ENCODE results near the gene TBCEL.
"Not testable (repeated sequence)": the region's sequence is repeated elsewhere in the genome, so short reads cannot be mapped to it uniquely, and the experiment has no call there.

The TBCEL gene, protein sequence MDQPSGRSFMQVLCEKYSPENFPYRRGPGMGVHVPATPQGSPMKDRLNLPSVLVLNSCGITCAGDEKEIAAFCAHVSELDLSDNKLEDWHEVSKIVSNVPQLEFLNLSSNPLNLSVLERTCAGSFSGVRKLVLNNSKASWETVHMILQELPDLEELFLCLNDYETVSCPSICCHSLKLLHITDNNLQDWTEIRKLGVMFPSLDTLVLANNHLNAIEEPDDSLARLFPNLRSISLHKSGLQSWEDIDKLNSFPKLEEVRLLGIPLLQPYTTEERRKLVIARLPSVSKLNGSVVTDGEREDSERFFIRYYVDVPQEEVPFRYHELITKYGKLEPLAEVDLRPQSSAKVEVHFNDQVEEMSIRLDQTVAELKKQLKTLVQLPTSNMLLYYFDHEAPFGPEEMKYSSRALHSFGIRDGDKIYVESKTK

DNA sequence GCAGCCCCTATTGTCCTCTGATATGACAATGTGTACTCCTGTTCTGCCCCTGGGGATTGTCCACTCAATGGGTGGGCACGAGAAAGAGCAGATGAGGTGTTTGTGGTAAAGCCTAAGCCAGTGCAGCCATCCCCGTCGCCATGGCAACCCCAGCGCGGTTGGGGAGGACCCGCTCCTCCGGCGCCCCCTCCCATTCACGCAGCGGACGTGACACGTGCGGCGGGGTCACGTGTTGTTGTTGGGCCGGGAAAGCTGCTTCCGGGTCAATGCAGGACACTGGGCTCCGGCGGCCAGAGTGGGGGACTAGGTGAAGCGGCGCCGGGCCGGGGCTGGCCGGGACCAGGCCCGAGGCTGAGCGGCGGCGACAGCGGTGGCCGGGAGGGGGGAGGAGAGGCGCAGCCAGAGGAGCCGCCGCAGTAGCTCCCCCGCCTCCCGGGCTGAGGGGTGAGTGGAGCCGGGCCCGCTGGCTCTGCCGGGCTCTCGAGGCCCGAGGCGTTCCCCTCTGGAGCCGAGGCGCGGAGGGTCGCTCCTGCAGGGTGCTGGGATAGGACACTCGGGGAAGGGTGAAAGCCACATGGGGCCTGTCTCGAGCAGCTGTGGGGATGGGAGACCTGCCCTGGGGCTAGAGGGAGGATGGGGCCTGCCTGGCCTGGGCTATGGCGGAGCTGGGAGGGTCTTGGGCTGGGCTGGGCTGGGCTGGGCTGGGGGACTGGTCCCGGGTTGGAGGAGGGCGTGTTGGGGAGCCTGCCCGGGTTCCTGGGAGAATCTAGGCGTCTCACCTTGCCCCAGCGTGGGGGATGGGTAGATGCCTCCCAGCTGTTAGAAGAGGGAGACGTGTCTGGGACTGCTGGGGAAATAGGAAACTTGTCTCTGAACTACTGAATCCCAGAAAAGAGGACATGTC, at the start of gene TBCEL:
TSS of gene TBCEL (plus strand) at position 255 of the 904 bp plus-strand sequence. CDS start 21,589 bp downstream, outside the sequence.
- DNase-seq (ENCODE audit: low spot score) (peak; percentile 91), FAIRE-seq (no peak)

DNA sequence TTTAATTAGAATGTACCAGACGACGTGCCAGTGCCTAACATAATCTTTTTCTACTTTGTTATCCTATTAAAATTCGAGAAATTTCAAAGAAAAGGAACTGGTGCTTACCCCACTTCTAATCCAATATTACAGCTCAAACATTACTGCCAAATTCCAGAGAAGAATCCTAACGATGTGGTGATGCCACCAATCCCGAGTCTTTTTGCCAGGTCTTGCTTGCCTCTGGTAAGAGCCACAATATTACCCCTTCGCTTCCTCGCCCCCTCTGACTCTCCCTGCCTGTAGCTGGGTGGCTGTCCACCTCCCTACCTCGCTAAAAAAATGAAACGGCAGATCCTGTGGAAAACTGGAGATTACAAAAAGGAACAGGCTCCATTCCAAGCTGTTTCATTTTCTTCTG, 49.4 kb upstream of the TBCEL start:
- DNase-seq (ENCODE audit: low spot score) = no peak
- no peak for FAIRE-seq

DNA sequence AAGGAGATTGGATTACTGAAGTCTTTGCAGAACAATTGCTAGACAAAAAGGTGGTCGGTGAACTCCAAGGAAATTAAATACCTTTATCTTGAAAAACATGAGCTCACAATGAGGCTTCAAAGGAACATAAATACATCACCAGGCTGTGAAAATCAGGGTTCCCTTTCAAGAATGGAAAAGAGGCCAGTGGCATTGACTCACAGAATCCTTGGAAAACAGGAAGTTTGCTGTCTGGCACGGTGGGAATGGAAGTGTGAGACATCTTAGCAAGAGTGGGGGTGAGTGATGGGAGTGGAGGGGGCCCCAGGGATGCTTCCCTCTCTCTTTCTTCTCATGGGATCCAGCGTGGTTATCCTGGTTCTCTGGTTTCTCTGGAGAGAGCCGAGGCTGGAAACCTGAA, 48.9 kb upstream of the TBCEL start:
- DNase-seq (ENCODE audit: low spot score) (no peak), FAIRE-seq (no peak)

DNA sequence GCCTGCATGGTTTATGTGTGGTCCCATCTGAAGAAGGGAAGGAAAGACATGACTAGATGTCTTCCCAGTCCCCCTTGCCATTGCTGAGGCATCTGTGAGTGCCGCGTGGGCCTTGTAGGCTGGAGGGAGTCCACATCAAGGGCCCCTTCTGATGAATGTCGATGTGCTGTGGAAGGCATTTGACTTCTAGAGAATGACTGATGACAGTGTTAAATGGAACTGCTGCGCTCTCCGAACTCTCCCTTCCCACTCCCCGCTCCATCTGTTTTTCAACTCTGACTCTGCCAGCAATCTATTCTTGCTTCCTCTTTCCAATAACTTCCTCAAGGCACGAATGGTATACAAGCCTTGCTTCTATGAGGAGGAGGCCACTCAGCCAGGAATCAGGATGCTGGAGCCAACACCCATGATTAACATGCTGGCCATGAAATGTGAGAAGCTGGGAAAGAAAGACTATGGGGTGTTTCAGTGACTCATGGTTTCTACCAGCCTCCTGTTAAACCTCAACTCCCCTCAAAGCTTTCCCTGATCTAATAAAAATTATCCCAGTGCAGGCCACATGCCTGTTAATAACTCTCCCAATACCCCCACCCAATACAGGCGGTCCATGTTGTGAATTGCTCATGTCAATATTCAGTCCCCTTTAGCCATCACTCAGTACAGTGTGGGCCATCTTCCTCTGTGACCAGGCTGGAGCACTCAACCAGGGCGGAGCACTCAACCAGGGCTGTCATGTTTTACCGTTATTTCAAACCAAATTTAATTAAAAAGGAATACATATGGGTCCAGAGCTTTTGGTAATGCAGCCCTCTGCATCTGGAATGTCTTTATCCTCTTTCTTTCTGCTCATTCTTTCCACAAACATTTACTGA, 46.4 kb upstream of the TBCEL start:
- FAIRE-seq = no peak
- no peak for DNase-seq (ENCODE audit: low spot score)

DNA sequence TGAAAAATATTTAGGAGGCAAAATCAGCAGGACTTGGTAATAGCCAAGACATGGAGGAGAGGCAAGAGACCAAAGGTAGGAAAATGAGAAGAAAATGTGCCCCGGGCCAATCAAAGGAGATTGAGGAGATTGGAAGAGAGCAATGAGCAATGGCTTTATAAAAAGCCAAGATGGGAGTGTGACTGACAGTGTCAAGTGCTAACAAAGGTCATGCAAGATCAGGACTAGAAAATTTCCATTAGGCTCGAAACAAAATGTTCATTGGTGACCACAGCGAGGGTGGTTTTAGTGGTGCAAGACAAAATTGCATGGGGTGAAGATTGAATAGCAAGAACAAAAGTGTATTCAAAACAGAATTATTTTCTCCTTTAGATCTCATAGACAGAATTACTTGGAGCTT, 45.2 kb upstream of the TBCEL start:
- FAIRE-seq (no peak), DNase-seq (ENCODE audit: low spot score) (no peak)

DNA sequence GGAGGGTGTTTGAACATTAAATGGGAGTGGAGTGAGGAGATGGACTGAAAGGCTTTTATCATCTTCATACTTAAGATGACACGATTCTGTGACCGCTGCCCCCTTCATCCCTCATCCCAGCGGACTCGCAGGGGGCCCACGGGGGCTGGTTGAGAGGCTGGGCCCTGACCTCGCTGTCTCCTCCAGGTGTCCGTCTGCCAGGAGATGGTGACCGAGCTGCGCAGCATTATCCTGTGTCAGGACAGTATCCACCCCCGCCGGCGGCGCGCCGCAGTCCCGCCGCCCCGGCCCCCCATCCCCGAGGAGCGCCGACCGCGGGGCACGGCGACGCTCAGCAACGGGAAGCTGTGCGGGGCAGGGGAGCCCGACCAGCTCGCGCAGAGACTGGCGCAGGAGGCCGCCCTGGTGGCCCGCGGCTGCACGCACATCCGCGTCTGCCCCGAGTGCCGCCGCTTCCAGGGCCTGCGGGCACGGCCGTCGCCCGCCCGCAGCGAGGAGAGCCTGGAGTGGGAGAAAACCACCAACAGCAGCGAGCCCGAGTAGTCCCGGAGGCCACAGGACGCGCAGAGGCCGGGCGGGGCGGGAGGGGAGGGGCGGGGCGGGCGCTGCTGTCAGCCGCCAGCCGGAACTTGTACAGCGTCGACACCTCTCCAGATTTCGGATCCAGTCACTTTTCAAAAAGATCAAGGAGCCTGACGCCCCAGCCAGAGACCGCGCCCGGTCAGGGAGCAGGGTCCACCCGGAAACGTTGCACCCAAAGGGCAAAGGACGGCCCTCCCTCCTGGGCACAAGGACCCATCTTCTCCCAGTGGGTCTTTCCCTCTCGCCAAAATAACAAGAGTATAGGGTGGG, 38.0 kb upstream of the TBCEL start:
- DNase-seq (ENCODE audit: low spot score) = peak; percentile 68
- no peak for FAIRE-seq

DNA sequence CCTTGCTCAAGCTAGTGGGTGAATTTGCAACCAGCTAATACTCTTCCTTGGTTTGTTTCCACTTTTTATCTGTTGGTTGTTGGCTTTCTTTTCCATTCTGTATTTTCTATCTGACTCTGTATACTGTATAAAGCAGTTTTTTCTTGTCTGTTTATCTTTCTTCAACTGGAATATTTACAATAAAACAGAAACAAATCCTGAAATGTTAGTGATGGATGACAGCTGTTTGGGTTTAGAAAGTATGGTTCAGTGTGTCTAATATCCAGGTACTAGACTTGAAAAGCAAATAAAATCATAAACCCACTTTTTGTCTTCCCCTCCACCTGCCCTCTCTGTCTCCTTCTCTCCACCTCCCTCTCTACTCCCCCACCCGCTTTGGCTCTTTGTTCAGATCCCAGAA, 35.3 kb upstream of the TBCEL start:
- DNase-seq (ENCODE audit: low spot score) = no peak
- no peak for FAIRE-seq

DNA sequence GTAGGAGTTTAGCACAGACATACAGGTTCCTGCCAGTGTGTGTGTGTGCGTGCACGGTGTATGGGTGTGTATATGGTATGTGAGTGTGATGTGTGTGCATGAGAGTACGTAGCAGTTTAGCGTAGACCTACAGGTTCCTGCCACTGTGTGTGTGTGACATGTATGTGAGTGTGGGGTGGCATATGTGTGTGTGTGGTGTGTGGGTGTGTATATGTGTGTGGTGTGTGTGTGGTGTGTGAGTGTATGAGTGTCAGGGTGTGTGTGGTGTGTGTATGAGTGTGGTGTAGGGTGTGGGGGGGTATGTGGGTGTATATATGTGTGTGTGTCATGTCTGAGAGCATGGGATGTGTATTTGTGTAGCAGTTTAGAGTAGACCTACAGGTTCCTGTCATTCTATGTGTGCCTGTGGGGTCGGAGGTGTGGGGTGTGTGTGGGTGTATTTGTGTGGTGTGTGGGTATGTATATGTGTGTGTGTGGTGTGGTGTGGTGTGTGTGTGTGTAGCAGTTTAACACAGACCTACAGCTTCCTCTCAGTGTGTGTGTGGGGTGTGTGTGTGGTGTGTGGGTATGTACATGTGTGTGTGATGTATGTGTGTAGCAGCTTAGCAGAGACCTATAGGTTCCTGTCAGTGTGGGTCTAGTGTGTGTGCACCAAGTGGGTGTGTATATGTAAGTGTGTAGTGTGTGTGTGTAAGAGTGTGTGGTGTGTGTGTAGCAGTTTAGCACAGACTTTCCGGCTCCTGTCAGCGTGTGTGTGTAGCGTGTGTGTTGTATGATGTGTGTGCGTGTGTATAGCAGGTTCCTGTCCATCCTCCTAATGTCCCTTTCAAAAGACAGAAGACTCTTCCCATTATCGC, 31.8 kb upstream of the TBCEL start:
- no peak for DNase-seq (ENCODE audit: low spot score)
- peak; percentile 55 for FAIRE-seq

DNA sequence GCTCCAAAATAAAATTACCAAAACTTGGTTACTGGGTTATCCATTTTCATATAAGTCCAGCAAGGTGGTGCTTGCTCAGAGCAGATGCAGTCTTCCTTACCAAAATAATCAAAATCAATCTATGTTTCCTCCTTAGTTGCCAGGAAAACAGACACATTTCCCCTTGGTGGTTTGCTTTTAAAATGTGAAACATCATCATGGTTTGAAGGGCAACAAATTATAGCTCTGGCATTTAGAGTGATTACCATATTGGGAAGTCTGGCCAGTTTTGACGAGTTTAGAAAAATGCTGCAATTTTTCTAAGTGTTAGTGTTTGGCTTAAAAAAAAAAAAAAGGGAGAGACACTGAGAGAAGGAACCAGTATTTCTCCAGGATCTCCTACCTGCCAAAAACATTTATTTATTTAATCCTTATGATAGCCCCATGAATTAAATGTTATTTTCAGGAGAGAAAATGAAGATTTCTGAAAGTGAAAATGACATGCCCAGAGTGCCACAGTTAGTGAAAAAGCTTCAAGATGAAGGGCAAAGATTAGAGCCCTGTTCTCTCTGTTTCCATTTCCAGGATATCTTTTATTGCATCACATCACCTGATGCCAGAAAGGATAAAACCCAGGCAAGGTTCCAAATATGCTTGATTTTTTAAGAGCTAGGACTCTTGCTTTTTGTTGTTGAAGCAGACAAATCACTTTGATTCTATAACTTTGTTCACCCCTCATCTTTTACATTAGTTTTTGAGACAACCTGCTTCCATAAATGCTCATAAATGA, 29.6 kb upstream of the TBCEL start:
- DNase-seq (ENCODE audit: low spot score) (no peak), FAIRE-seq (no peak)

DNA sequence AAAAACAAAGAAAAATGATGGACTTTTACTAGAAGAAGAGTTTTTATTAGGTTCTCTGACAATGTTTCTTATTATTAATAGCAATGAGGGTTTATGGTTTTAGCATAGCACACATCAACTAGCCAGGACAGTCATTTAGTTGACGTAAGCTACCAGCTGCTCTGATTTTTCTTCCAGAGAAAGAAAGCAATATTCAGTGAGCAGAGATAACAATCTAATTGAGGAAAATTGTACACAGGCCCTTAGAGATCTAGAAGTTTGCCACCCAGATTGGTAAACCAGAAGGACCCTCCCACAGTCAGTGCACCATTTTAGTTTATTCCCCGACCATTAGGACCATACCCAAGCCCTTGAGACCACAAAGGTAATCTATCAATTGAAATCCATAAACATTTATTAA, 28.7 kb upstream of the TBCEL start:
- no peak for DNase-seq (ENCODE audit: low spot score)
- no peak for FAIRE-seq

DNA sequence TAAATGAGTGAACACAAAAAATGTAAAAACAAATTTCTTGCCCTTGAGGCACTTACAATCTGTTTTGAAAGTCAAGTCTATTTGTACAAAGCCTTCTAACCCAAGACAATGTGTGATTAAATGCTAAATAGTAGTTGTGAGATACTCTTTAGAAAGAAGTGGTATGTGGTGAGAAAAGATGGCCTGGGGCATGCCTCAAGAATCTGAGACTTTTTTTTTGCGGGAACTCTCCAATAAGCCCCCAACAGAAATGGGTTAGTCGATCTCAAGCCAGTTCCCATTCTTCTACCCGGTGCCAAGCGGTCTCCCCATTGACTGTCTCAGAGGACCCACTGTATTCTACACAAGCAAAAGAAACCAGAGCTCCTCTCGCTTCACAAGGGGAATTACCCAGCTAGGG, 26.9 kb upstream of the TBCEL start:
- DNase-seq (ENCODE audit: low spot score) (no peak), FAIRE-seq (no peak)

DNA sequence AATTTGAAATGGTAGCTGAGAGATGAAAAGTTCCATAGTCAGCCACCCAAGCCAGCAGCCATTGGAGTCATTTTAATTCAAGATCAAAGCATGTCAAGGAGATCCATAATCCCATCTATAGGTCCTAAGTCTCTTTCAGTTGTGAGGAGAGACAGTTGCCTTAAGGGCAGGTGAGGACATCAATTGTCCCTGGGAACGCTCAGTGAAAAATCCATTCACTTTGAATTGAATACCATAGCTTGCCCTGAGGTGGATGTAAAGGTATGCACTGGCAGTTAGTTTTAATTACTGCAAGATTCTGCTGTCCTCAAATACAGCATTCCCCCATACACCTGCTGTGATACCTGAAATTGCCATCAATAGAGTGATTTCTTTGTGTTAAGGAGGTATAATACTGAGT, 25.3 kb upstream of the TBCEL start:
- DNase-seq (ENCODE audit: low spot score) (no peak), FAIRE-seq (no peak)

DNA sequence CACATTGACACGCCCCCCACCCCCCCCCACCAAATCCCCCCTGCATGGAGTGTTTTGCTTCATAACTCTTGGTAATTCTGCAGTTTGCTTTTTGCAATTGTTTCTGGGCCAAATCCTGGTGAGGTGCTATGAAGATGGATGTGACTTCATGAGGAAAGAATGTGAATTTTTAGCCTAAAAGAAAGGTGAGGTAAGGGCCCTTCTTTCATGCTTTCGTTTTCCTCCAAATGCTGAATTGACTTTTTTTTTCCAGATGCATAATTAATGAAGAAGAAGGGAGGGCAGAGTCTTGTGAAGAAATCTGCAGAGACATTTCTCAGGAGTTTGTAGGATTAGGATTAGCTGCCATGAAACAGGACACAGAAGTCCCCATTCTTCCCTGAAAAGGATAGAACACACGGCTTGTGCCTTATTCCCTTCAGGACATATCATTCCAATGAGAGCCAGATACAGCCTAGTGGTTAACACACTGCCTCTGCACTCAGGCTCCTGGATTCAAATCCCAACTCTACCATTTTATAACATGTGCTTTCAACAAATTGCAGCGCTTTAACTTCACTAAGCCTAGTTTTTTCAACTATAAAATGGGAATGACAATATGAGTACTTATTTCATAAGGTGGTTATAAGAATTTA, 19.6 kb upstream of the TBCEL start:
- DNase-seq (ENCODE audit: low spot score) (peak; percentile 14), FAIRE-seq (no peak)

DNA sequence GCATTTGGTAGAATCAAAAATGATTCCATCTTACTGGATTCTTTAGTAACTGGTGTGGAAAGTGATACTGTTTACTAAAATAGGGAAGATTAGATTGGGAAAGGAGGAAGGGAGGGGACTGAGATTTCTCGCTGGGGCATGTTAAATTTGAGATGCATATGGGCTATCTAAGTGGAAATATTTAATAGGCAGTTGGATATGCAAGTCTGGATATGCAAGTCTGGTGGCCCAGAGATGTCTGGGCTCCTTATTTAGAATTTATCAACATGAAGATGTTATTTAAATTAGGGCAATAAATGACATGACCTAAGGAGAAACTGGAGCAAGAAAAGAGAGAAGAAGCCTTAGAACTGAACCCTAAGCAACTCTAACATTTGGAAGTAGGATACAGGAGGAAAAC, 17.0 kb upstream of the TBCEL start:
- no peak for FAIRE-seq
- no peak for DNase-seq (ENCODE audit: low spot score)

DNA sequence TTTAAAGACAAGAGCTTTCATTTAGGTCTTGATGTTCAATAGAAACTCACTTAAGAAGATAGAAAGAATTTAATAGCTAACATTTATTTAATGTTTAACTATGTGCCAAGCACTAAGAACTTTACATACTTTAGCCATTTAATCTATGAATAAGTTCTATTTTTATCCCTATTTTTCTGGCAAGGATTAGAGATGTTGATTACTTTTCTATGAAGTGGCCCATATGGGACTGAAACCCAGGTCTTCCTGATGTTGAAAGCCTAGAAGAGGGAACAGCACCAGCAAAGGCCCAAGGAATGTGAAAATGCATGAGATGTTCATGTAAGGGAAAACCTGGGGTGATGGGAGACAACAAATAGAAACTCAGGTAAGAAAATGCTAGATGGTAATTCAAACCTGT, 15.4 kb upstream of the TBCEL start:
- DNase-seq (ENCODE audit: low spot score) = no peak
- FAIRE-seq = no peak

DNA sequence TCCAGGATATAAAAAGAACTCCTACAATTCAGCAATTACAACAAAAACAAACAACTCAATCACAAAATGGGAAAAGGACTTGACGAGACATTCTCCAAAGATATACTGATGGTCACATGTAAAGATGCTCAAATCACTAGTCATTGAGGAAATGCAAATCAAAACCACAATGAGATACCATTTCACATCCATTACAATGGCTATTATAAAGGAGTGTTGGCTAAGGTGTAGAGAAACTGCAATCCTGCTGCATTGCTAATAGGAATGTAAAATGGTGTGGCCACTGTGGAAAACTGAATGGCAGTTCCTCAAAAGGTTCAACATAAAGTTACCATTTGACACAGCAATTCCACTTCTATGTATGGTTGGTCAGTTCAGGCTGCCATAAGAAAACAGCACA, 11.8 kb upstream of the TBCEL start:
- DNase-seq (ENCODE audit: low spot score) = no peak
- no peak for FAIRE-seq

DNA sequence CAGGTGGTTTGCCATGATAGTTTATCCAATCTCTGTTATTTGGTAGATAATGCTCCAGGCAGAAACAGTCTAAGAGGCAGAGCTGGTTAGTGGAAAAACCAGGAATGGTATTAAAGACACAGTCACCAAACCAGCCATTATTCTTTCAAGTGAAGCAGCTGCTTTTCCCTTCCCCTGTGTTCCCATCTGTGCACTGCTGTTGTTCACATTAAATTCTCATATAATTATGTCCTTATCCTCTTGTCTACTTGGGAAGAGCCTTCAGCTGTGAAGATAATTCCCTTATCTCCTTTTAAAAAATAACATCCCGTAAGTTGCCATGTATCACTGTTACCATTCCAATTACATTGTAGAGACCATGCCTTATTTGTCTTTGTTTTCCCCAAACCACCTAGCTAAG, 5.2 kb upstream of the TBCEL start:
- FAIRE-seq = no peak
- no peak for DNase-seq (ENCODE audit: low spot score)

DNA sequence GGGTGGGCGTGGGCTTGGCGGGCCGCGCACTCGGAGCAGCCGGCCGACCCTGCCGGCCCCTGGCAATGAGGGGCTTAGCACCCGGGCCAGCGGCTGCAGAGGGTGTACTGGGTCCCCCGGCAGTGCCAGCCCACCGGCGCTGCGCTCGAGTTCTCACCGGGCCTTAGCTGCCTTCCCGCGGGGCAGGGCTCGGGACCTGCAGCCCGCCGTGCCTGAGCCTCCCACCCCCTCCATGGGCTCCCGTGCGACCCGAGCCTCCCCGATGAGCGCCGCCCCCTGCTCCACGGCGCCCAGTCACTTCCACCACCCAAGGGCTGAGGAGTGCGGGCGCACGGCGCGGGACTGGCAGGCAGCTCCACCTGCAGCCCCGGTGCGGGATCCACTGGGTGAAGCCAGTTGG, 2.2 kb upstream of the TBCEL start:
- not testable (repeated sequence) for FAIRE-seq; DNase-seq (ENCODE audit: low spot score)
